ENCODE measurements around the gene PSORS1C1. TPM values are rescaled to one million over a fixed set of nuclear protein-coding genes. Genes with fewer than 3 reads are reported as not detected.

The PSORS1C1 gene
- total RNA-seq, 4 donors from 2014 or later: not detected

- peak overlapping the region in 3 of 4 donors; percentile 1 to 36 (median 25) for H3K27ac ChIP-seq
- H3K4me1 ChIP-seq: peaks cover 8 to 9% of the 10 kb centered on the region in 2 donors
- TF ChIP-seq POLR2A (IDR thresholded peaks at IDR 0.05) (no peak), CTCF (IDR thresholded peaks at IDR 0.05 in 4 of 5, conservative IDR thresholded peaks at IDR 0.05 in 1 of 5) (peak; percentile 74 to 82 (median 81))
- H3K4me3 ChIP-seq: peak overlapping the region in 3 of 4 donors; percentile 11 to 36 (median 13)
- no peaks in the 10 kb centered on the region for H3K27me3 ChIP-seq
- in situ Hi-C loops (cut with MboI; ENCODE audit: low sequenced_read_pairs in 4 of 4) (loop anchor here in 2 of 4 donors (10.0 to 25.0 kb wide), 3 partner anchors 263 to 550 kb away; partner anchors contain the start of gene DHX16 (in 1 of the 2)), intact Hi-C loops (cut with DNase I; ENCODE audit: low total_unique reads) (loop anchor here (5.0 kb wide), 3 partner anchors 345 to 545 kb away; partner anchors contain the start of genes FLOT1 and IER3)
- ATAC-seq (peak; percentile 93 to 99), DNase-seq (peak; percentile 59 to 73)
- H3K36me3 ChIP-seq: no peaks in the 10 kb centered on the region
- no peaks in the 10 kb centered on the region for H3K9me3 ChIP-seq
These were observed 27.0 kb upstream of the PSORS1C1 start for GRCh38 chr6:31087494-31088089.

DNA sequence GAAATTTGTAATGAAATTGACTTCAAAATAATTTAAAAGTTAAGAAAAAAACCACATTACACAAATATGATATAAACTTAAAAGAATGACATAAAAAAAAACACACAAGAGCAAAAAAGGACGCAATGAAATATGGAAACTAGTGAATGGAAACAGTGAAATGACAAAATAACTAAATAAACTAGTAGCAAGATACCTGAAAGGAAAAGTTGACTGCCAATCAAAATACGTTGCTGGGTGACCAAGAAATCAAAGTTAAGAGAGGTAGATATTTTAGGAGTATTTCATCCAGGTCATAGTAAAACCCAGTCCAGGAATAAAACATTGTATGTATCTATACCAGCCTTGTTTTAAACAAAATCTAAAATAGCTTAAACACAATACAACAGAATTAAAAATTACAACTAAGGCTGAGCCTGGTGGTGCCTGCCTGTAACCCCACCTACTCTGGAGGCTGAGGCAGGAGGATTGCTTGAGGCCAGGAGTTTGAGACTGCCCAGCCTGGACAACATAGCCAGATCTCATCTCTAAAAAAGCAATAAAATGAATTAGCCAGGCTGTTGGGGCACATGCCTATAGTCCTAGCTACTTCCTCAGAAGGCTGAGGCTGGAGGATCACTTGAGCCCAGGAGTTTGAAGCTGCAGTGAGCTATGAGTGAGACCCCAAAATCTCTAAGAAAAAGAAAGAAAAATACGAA is 24.2 kb upstream of the PSORS1C1 start:
- H3K27ac ChIP-seq: no peak overlapping the region
- H3K4me3 ChIP-seq: no peak overlapping the region
- H3K27me3 ChIP-seq: no peaks in the 10 kb centered on the region
- no peaks in the 10 kb centered on the region for H3K36me3 ChIP-seq
- DNase-seq: no peak
- ATAC-seq: no peak
- no peaks in the 10 kb centered on the region for H3K9me3 ChIP-seq
- peaks cover 8 to 22% of the 10 kb centered on the region in 2 donors for H3K4me1 ChIP-seq
- TF ChIP-seq CTCF (IDR thresholded peaks at IDR 0.05 in 4 of 5, conservative IDR thresholded peaks at IDR 0.05 in 1 of 5) (no peak), POLR2A (IDR thresholded peaks at IDR 0.05) (no peak)
- intact Hi-C loops (cut with DNase I; ENCODE audit: low total_unique reads): no loop called here
- in situ Hi-C loops (cut with MboI; ENCODE audit: low sequenced_read_pairs in 4 of 4): loop anchor here in 2 of 4 donors (25.0 kb wide), 2 partner anchors 428 to 553 kb away; partner anchors contain the start of gene DHX16 (in 1 of the 2)

- no peak overlapping the region for H3K4me3 ChIP-seq
- no peak overlapping the region for H3K27ac ChIP-seq
- no peak for TF ChIP-seq POLR2A (IDR thresholded peaks at IDR 0.05)
- TF ChIP-seq CTCF (IDR thresholded peaks at IDR 0.05 in 4 of 5, conservative IDR thresholded peaks at IDR 0.05 in 1 of 5): no peak
- H3K36me3 ChIP-seq: no peaks in the 10 kb centered on the region
- DNase-seq: no peak
- intact Hi-C loops (cut with DNase I; ENCODE audit: low total_unique reads): no loop called here
- in situ Hi-C loops (cut with MboI; ENCODE audit: low sequenced_read_pairs in 4 of 4): loop anchor here in 2 of 4 donors (25.0 kb wide), 2 partner anchors 429 to 554 kb away; partner anchors contain the start of gene DHX16 (in 1 of the 2)
- no peaks in the 10 kb centered on the region for H3K27me3 ChIP-seq
- no peaks in the 10 kb centered on the region for H3K9me3 ChIP-seq
- no peak for ATAC-seq
- peaks cover 8 to 22% of the 10 kb centered on the region in 2 donors for H3K4me1 ChIP-seq
These were observed 23.6 kb upstream of the PSORS1C1 start for GRCh38 chr6:31090973-31091364.

- Histone ChIP-seq H3K36me3 (no peaks in the 10 kb centered on the region), H3K27me3 (no peaks in the 10 kb centered on the region), H3K27ac (no peak overlapping the region), H3K4me1 (peaks cover 7 to 21% of the 10 kb centered on the region in 2 donors), H3K4me3 (no peak overlapping the region), H3K9me3 (no peaks in the 10 kb centered on the region)
- intact Hi-C loops (cut with DNase I; ENCODE audit: low total_unique reads) (no loop called here), in situ Hi-C loops (cut with MboI; ENCODE audit: low sequenced_read_pairs in 4 of 4) (loop anchor here in 2 of 4 donors (25.0 kb wide), 2 partner anchors 429 to 554 kb away; partner anchors contain the start of gene DHX16 (in 1 of the 2))
- no peak for TF ChIP-seq CTCF (IDR thresholded peaks at IDR 0.05 in 4 of 5, conservative IDR thresholded peaks at IDR 0.05 in 1 of 5)
- TF ChIP-seq POLR2A (IDR thresholded peaks at IDR 0.05): no peak
- ATAC-seq (no peak), DNase-seq (no peak)
These were observed 22.9 kb upstream of the PSORS1C1 start for GRCh38 chr6:31091680-31092079.

Measured in gastrocnemius medialis (tissue), 4 donors.